Esophagus squamous epithelium (tissue), 4 donors: ENCODE data around the gene DYRK1A.

ENCODE experiments used
- POLR2A ChIP-seq, 4 donors: fragments of 450-650 bp; IDR thresholded peaks; one replicate each; pipeline ENCODE4 v1.6.1; 2017; ENCODE audit warnings: antibody characterized with exemption in 4 of 4, mild to moderate bottlenecking in 4 of 4, moderate library complexity in 3 of 4
- TF ChIP-seq, protein P1 (sequence below), 6 experiments: fragments of 450-650 bp in 4 of 6; fragments of 200-600 bp in 2 of 6; sonication (generic) in 2 of 6; IDR thresholded peaks; one replicate each; pipeline ENCODE4 v1.5.1; 2016 to 2019; ENCODE audit warnings: antibody characterized with exemption in 6 of 6, mild to moderate bottlenecking in 4 of 6, moderate library complexity in 4 of 6

DNA sequence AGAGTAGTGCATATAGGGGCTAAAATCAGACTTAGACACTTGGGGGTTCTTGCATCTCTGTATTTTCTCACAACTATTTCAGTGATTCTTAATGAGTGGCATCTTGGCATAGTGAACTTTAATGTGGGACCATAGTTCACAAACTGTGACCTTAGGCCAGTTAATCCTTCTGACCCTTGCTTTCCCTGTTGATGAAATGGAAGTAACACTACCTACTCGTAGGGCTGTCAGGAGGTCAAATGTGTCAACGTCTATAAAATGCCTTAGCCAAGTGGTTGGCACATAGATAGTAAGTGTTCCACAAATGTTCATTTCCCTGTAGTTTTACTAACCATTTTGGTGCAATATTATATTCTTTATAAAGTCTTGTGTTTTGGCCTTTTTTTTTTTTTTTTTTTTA is 49.4 kb downstream of the DYRK1A start:
- TF ChIP-seq, protein P1, sequence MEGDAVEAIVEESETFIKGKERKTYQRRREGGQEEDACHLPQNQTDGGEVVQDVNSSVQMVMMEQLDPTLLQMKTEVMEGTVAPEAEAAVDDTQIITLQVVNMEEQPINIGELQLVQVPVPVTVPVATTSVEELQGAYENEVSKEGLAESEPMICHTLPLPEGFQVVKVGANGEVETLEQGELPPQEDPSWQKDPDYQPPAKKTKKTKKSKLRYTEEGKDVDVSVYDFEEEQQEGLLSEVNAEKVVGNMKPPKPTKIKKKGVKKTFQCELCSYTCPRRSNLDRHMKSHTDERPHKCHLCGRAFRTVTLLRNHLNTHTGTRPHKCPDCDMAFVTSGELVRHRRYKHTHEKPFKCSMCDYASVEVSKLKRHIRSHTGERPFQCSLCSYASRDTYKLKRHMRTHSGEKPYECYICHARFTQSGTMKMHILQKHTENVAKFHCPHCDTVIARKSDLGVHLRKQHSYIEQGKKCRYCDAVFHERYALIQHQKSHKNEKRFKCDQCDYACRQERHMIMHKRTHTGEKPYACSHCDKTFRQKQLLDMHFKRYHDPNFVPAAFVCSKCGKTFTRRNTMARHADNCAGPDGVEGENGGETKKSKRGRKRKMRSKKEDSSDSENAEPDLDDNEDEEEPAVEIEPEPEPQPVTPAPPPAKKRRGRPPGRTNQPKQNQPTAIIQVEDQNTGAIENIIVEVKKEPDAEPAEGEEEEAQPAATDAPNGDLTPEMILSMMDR (IDR thresholded peaks at IDR 0.05) = no peak
- no peak for TF ChIP-seq POLR2A (IDR thresholded peaks at IDR 0.05)
